ENCODE results near the gene ACAP2. TPM values are rescaled to one million over a fixed set of nuclear protein-coding genes. Genes with fewer than 3 reads are reported as not detected.

The ACAP2 gene
- total RNA-seq, 1 donor from 2014 or later, result 59.4 TPM

DNA sequence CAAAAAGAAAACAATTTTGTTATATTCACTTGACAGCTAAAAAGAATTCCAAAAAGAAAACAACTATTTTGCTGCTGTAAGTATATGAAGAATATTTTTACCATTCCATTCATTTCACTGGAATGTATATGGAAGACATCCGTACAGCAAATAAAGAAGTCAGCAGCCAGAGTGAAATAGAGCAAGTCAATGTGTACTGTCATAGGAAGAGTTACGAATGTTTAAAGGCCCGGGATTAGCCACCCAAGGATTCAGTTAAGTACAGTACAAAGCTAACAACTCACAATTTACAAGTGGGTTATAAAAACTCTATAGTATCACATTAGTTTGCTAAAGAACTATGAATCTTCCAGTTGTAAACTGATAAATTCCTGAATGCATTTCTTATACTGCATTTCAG lies 157.4 kb downstream of the ACAP2 start:
- H3K4me3 ChIP-seq, result no peak overlapping the region
- TF ChIP-seq POLR2A (IDR thresholded peaks at IDR 0.05), result no peak
- no peak for TF ChIP-seq POLR2AphosphoS5 (IDR thresholded peaks at IDR 0.05; ENCODE audit: insufficient read depth in 1 of 2, low read depth in 1 of 2)
- TF ChIP-seq, protein P1, sequence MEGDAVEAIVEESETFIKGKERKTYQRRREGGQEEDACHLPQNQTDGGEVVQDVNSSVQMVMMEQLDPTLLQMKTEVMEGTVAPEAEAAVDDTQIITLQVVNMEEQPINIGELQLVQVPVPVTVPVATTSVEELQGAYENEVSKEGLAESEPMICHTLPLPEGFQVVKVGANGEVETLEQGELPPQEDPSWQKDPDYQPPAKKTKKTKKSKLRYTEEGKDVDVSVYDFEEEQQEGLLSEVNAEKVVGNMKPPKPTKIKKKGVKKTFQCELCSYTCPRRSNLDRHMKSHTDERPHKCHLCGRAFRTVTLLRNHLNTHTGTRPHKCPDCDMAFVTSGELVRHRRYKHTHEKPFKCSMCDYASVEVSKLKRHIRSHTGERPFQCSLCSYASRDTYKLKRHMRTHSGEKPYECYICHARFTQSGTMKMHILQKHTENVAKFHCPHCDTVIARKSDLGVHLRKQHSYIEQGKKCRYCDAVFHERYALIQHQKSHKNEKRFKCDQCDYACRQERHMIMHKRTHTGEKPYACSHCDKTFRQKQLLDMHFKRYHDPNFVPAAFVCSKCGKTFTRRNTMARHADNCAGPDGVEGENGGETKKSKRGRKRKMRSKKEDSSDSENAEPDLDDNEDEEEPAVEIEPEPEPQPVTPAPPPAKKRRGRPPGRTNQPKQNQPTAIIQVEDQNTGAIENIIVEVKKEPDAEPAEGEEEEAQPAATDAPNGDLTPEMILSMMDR (IDR thresholded peaks at IDR 0.05), result no peak
- H3K36me3 ChIP-seq, result peaks cover 0 to 35% of the 10 kb centered on the region in 2 donors
- no peak overlapping the region for H3K27ac ChIP-seq
- no peaks in the 10 kb centered on the region for H3K27me3 ChIP-seq
- intact Hi-C loops (cut with DNase I), result no loop called here
- DNase-seq (ENCODE audit: extremely low spot score in 2 of 2), result no peak
- no peaks in the 10 kb centered on the region for H3K9me3 ChIP-seq
- H3K4me1 ChIP-seq, result no peaks in the 10 kb centered on the region

DNA sequence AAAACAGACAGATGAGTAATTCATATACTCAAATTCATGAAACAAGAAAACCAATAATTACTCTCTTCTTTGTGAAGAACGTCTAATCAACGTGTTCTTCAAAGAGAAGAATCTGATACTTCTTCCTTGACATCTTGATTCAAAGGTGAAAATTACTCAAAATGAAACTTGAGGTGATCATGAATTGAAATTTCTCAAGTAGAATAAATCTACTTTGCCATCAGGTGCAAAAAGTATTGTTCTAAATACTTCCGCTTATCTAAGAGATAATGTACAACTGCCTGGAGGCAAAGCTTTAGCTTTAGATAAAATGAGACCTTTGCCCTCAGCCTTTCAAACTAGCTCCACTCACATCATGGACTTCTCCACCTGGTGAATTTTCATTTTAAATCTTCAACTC lies 158.0 kb downstream of the ACAP2 start:
- Histone ChIP-seq H3K27ac (no peak overlapping the region), H3K36me3 (peaks cover 0 to 35% of the 10 kb centered on the region in 2 donors), H3K4me3 (no peak overlapping the region), H3K4me1 (no peaks in the 10 kb centered on the region), H3K9me3 (no peaks in the 10 kb centered on the region), H3K27me3 (no peaks in the 10 kb centered on the region)
- TF ChIP-seq POLR2AphosphoS5 (IDR thresholded peaks at IDR 0.05; ENCODE audit: insufficient read depth in 1 of 2, low read depth in 1 of 2) (no peak), POLR2A (IDR thresholded peaks at IDR 0.05) (no peak)
- TF ChIP-seq, protein P1 (IDR thresholded peaks at IDR 0.05), result no peak
- intact Hi-C loops (cut with DNase I), result no loop called here
- DNase-seq (ENCODE audit: extremely low spot score in 2 of 2), result no peak

DNA sequence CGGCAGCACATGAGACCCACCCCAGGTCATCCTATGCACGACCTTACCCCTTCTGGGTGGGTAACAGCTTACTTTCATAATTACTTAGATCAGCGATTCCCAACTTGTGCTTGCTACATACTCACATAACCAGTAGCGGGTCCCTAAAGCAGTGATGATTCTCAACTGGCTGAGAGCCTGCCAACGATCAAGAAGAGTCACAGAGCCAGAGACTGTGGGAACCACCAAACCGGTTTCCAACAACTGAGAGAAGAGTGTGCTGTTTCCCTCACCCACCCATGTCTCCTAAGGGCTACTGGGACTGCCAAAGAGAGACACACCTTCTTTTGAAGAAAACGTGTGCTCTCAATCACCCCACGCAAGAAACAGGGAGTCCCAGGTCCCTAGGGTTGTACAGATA lies 159.9 kb downstream of the ACAP2 start:
- DNase-seq (ENCODE audit: extremely low spot score in 2 of 2), result no peak
- Histone ChIP-seq H3K9me3 (no peaks in the 10 kb centered on the region), H3K27ac (no peak overlapping the region), H3K4me1 (no peaks in the 10 kb centered on the region), H3K4me3 (no peak overlapping the region), H3K27me3 (no peaks in the 10 kb centered on the region), H3K36me3 (peaks cover 0 to 29% of the 10 kb centered on the region in 2 donors)
- intact Hi-C loops (cut with DNase I), result no loop called here
- TF ChIP-seq POLR2A (IDR thresholded peaks at IDR 0.05), result no peak
- TF ChIP-seq, protein P1 (IDR thresholded peaks at IDR 0.05), result no peak

DNA sequence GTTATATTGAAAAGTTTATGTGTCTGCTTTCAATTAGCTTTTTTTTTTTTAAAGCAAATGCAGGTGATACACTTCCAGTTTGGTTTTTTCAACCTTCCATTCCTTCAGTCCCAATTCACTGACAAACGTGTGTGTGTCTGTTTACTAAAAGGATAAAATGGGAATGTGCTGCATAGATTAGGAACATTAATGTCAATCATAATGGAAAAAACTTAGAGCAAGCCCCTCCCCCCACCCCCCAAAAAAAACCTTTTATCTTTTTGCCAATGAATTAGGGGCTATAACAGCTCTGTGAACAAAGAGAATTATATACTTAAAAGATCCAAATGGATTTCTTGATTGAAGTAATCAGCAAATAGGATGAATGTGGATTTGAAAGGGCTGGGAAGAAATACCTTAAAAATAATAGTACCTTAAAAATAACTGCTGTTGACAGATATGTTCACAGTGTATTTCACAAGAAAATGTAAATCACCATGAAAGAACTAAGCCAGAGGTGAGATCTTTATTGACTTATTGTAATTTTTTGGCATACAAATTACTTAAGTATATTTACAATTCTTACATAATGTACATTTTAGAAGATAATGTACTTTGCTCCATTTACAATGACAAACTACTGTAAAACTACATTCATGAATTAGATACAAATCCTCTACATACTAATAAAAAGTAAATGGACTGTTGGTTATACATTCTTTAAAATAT lies 168.4 kb downstream of the ACAP2 start:
- TF ChIP-seq, protein P1 (IDR thresholded peaks at IDR 0.05), result no peak
- no peak for TF ChIP-seq POLR2A (IDR thresholded peaks at IDR 0.05)
- no peak for TF ChIP-seq POLR2AphosphoS5 (IDR thresholded peaks at IDR 0.05; ENCODE audit: insufficient read depth in 1 of 2, low read depth in 1 of 2)
- Histone ChIP-seq H3K27ac (no peak overlapping the region), H3K9me3 (no peaks in the 10 kb centered on the region), H3K4me3 (no peak overlapping the region), H3K36me3 (peaks cover 0 to 5% of the 10 kb centered on the region in 2 donors), H3K27me3 (no peaks in the 10 kb centered on the region), H3K4me1 (peaks cover 18% of the 10 kb centered on the region)
- intact Hi-C loops (cut with DNase I), result loop anchor here (10.0 kb wide), 1 partner anchor 170 kb away; the partner anchor contains the start of gene ACAP2
- DNase-seq (ENCODE audit: extremely low spot score in 2 of 2), result no peak

Measured in vagina (tissue), 2 donors.